Activated CD8-positive, alpha-beta memory T cell treated with anti-CD3 and anti-CD28 coated beads for 48 hours (primary cell): ENCODE results near the gene TCP11X1.
"Not testable (repeated sequence)": the region's sequence is repeated elsewhere in the genome, so short reads cannot be mapped to it uniquely, and the experiment has no call there.

Experiments
- DNase-seq, 3 experiments: peaks; one replicate each; pipeline ENCODE4 v3.0.0-alpha.2; 2020; ENCODE audit warnings: low read depth in 2 of 3, low spot score in 2 of 3

TCP11X1 gene

GRCh38 chrX:102214986-102215385, at the start of gene TCP11X1:
TSS of gene TCP11X1 (plus strand) at chrX:102215301.
- DNase-seq: not testable (repeated sequence)

GRCh38 chrX:102185967-102186720, 29.0 kb upstream of the TCP11X1 start:
- no peak for DNase-seq

GRCh38 chrX:102207940-102208339, 7.2 kb upstream of the TCP11X1 start:
- not testable (repeated sequence) for DNase-seq

- not testable (repeated sequence) for DNase-seq
Measured at GRCh38 chrX:102216497-102216896, 1.4 kb downstream of the TCP11X1 start.

GRCh38 chrX:102235678-102236077, 20.6 kb downstream of the TCP11X1 start:
- DNase-seq: not testable (repeated sequence)

GRCh38 chrX:102240265-102240664, 25.2 kb downstream of the TCP11X1 start:
- DNase-seq: not testable (repeated sequence)

- DNase-seq: not testable (repeated sequence)
Measured at GRCh38 chrX:102246893-102247292, 31.8 kb downstream of the TCP11X1 start, which contains the start of gene NXF2. TSS of gene NXF2 (plus strand) at chrX:102247167. CDS start at chrX:102307079, 59,912 bp downstream.

- DNase-seq: not testable (repeated sequence)
Measured at GRCh38 chrX:102272231-102272630, 57.1 kb downstream of the TCP11X1 start.
